Keratinocyte (primary cell): ENCODE results near the gene SLC4A2. TPM values are rescaled to one million over a fixed set of nuclear protein-coding genes. Genes with fewer than 3 reads are reported as not detected.

Experiments used
- DNase-seq: peaks from one replicate; pipeline ENCODE4 v3.0.0-alpha.2; 2011; ENCODE audit warnings: low read depth, missing footprints, low spot score
- FAIRE-seq: peaks from 2 replicates; lab custom pipeline; 2011; peaks lifted over from hg19 to GRCh38; lab: Jason Lieb, UNC
- H2AFZ ChIP-seq: 2 replicates; pipeline ENCODE4 v1.6.0; 2012; ENCODE audit warnings: low read length, control low read depth, inconsistent platforms; ENCODE audit not compliant: control insufficient read depth
- H3K27ac ChIP-seq: 2 replicates; pipeline ENCODE4 v1.5.1; 2011; ENCODE audit warnings: low read length; ENCODE audit not compliant: control insufficient read depth, insufficient read depth
- H3K27me3 ChIP-seq: 3 replicates; pipeline ENCODE4 v1.6.0; 2011; ENCODE audit warnings: low read length; ENCODE audit not compliant: control insufficient read depth, insufficient read depth; ENCODE audit errors: extremely low read depth
- H3K36me3 ChIP-seq, 2 experiments: 2 replicates in 1 of 2; 3 replicates in 1 of 2; pipeline ENCODE4 v1.5.1; 2011; ENCODE audit warnings: low read length in 2 of 2, mild to moderate bottlenecking in 1 of 2; ENCODE audit not compliant: control insufficient read depth in 2 of 2, insufficient read depth in 2 of 2; ENCODE audit errors: extremely low read depth in 1 of 2
- H3K4me1 ChIP-seq: 3 replicates; pipeline ENCODE4 v1.5.1; 2011; ENCODE audit warnings: low read length; ENCODE audit not compliant: control insufficient read depth, insufficient read depth; ENCODE audit errors: extremely low read depth
- H3K4me2 ChIP-seq: 3 replicates; pipeline ENCODE4 v1.6.0; 2011; ENCODE audit warnings: low read depth, low read length; ENCODE audit not compliant: control insufficient read depth, insufficient read depth; ENCODE audit errors: extremely low read depth
- H3K4me3 ChIP-seq, 3 experiments: fragments of 200-600 bp in 1 of 3; sonication (generic) in 1 of 3; 2 replicates in 2 of 3; 3 replicates in 1 of 3; pipeline ENCODE4 v1.5.1; 2011 to 2016; ENCODE audit warnings: low read length in 3 of 3, mild to moderate bottlenecking in 3 of 3, control low read depth in 2 of 3, inconsistent platforms in 1 of 3, low read depth in 1 of 3, mixed read lengths in 1 of 3, mixed run types in 1 of 3, moderate library complexity in 1 of 3; ENCODE audit not compliant: control insufficient read depth in 2 of 3, insufficient read depth in 2 of 3; ENCODE audit errors: extremely low read depth in 1 of 3
- H3K79me2 ChIP-seq: 2 replicates; pipeline ENCODE4 v1.6.0; 2012; ENCODE audit warnings: low read length; ENCODE audit not compliant: control insufficient read depth, insufficient read depth
- H3K9ac ChIP-seq: 3 replicates; pipeline ENCODE4 v1.6.0; 2011; ENCODE audit warnings: low read length; ENCODE audit not compliant: control insufficient read depth, insufficient read depth; ENCODE audit errors: extremely low read depth
- H3K9me1 ChIP-seq: 3 replicates; pipeline ENCODE4 v1.6.0; 2011; ENCODE audit warnings: low read length; ENCODE audit not compliant: control insufficient read depth, insufficient read depth; ENCODE audit errors: extremely low read depth
- H3K9me3 ChIP-seq: 2 replicates; pipeline ENCODE4 v1.5.1; 2012; ENCODE audit warnings: low read depth, low read length; ENCODE audit not compliant: control insufficient read depth
- H4K20me1 ChIP-seq: 3 replicates; pipeline ENCODE4 v1.6.0; 2011; ENCODE audit warnings: low read length; ENCODE audit not compliant: control insufficient read depth, insufficient read depth; ENCODE audit errors: extremely low read depth
- EZH2 ChIP-seq: IDR thresholded peaks from one replicate; pipeline ENCODE4 v1.6.1; 2012; ENCODE audit warnings: inconsistent platforms, mild to moderate bottlenecking, low read length, moderate library complexity
- dilution Hi-C: fragments of 300-500 bp; cut with MboI; formaldehyde crosslinking; loops from one replicate; pipeline ENCODE4 v1.7.0; 2020; ENCODE audit warnings: low sequenced_read_pairs; ENCODE audit not compliant: extremely low pct_ligation_motif_present
- polyA plus RNA-seq, 5 experiments: library from polyadenylated mRNA; depleted of rRNA in 3 of 5; stranded (reverse) in 3 of 5; stranded (forward) in 1 of 5; unstranded in 1 of 5; fragments of >200 nt; gene quantifications; 1 replicate in 1 of 5; 2 replicates in 3 of 5; 3 replicates in 1 of 5; pipeline versions ENCODE4 v1.2.1 to v1.2.3, GENCODE V29; 2011 to 2012; ENCODE audit warnings: missing spikeins in 2 of 5, low read depth in 1 of 5, low replicate concordance in 1 of 5
- TF ChIP-seq, protein P1 (sequence below), 3 experiments: IDR thresholded peaks in 1 of 3; conservative IDR thresholded peaks in 1 of 3; optimal IDR thresholded peaks in 1 of 3; 2 replicates in 2 of 3; 3 replicates in 1 of 3; pipeline versions ENCODE3 to v1.5.1; 2011; ENCODE audit warnings: low read length in 3 of 3, mild to moderate bottlenecking in 3 of 3, moderate library complexity in 2 of 3, control low read depth in 1 of 3, inconsistent platforms in 1 of 3; ENCODE audit not compliant: insufficient read depth in 2 of 3; ENCODE audit errors: extremely low read depth in 1 of 3

SLC4A2 gene
- polyA plus RNA-seq, 1 donor (not counting 4 experiments of a cell fraction or from before 2014, with no cell fraction given) = 33.8 TPM

DNA sequence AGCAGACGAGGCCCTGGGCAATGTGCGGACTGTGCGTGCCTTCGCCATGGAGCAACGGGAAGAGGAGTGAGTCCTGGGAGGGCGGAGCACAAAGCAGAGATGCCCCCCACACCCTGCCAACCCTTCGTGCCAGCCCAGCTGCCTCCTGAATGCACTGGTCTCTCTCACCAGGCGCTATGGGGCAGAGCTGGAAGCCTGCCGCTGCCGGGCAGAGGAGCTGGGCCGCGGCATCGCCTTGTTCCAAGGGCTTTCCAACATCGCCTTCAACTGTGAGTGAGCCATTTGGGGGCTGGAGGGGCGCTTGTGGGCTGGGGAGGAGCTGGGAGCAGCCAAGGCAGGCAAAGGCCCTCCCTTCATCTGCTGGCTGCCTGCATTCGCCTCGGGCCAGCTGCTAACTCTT lies 23.5 kb upstream of the SLC4A2 start:
- no peak overlapping the region for H3K9ac ChIP-seq
- peaks cover 26 to 38% of the 10 kb centered on the region in 2 experiments for H3K36me3 ChIP-seq
- dilution Hi-C loops = no loop called here
- H3K9me1 ChIP-seq = peaks cover 2% of the 10 kb centered on the region
- no peak for FAIRE-seq
- H3K79me2 ChIP-seq = peaks cover 3% of the 10 kb centered on the region
- DNase-seq = no peak
- H2AFZ ChIP-seq = no peak overlapping the region
- TF ChIP-seq EZH2 = no peak
- TF ChIP-seq, protein P1, sequence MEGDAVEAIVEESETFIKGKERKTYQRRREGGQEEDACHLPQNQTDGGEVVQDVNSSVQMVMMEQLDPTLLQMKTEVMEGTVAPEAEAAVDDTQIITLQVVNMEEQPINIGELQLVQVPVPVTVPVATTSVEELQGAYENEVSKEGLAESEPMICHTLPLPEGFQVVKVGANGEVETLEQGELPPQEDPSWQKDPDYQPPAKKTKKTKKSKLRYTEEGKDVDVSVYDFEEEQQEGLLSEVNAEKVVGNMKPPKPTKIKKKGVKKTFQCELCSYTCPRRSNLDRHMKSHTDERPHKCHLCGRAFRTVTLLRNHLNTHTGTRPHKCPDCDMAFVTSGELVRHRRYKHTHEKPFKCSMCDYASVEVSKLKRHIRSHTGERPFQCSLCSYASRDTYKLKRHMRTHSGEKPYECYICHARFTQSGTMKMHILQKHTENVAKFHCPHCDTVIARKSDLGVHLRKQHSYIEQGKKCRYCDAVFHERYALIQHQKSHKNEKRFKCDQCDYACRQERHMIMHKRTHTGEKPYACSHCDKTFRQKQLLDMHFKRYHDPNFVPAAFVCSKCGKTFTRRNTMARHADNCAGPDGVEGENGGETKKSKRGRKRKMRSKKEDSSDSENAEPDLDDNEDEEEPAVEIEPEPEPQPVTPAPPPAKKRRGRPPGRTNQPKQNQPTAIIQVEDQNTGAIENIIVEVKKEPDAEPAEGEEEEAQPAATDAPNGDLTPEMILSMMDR (optimal IDR thresholded peaks at IDR 0.05 in 1 of 3, IDR thresholded peaks at IDR 0.05 in 1 of 3, conservative IDR thresholded peaks at IDR 0.05 in 1 of 3; ENCODE audit: extremely low read depth in 1 of 3, insufficient read depth in 2 of 3, low read length in 3 of 3) = no peak
- no peaks in the 10 kb centered on the region for H4K20me1 ChIP-seq
- no peak overlapping the region for H3K27ac ChIP-seq
- no peak overlapping the region for H3K4me3 ChIP-seq
- no peaks in the 10 kb centered on the region for H3K27me3 ChIP-seq
- H3K4me2 ChIP-seq = no peak overlapping the region
- no peaks in the 10 kb centered on the region for H3K9me3 ChIP-seq
- H3K4me1 ChIP-seq = peaks cover 8% of the 10 kb centered on the region

DNA sequence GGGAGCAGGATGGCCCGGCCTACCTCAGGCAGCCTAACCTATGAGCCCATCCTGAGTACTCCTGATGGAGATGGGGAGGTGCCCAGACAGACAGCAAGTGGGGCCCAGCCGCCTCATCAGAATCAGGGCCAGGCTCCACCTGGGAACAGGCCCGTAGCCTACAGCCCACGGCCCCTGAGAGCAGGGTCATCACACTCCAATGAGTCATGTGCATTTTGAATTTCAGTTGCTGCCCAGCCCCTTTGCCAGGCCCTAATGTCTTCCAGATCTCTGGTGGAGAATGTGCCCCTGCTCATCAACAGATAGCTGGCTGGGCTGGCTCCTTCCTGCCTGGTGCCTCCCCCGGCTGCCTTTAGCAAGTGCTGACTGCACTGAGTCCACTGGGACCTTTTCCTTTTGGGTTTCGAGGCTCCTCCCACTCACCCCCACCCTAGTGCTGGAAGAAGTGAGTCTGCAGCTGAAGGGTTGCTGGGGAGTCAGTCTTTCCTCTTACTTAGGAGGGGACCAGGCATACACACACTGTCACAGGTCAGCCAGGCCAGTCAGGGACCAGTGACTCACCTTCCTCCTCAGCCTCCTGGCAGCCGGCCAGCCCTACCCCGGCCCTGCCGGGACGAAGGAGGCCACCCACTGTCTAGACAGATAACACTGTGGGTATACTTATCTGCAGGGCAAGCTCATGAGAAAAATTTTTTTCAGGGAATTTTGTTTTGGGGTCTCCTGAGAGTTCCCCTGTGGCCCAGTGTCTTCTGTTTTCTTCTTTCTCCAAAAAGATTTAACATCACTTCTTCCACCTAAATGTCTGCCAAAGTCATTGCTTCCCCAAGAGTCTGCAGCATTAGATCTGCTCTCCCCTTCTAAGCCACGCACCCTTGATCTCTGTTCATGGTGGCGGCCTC lies 20.2 kb upstream of the SLC4A2 start:
- no peak overlapping the region for H3K9ac ChIP-seq
- peaks cover 28 to 36% of the 10 kb centered on the region in 2 experiments for H3K36me3 ChIP-seq
- TF ChIP-seq, protein P1 (optimal IDR thresholded peaks at IDR 0.05 in 1 of 3, IDR thresholded peaks at IDR 0.05 in 1 of 3, conservative IDR thresholded peaks at IDR 0.05 in 1 of 3; ENCODE audit: extremely low read depth in 1 of 3, insufficient read depth in 2 of 3, low read length in 3 of 3) = no peak
- no peak for TF ChIP-seq EZH2
- H3K4me2 ChIP-seq = no peak overlapping the region
- no peak overlapping the region for H3K27ac ChIP-seq
- dilution Hi-C loops = no loop called here
- no peak overlapping the region for H2AFZ ChIP-seq
- H3K9me1 ChIP-seq = no peaks in the 10 kb centered on the region
- H3K79me2 ChIP-seq = no peaks in the 10 kb centered on the region
- H4K20me1 ChIP-seq = no peaks in the 10 kb centered on the region
- H3K4me1 ChIP-seq = peaks cover 8% of the 10 kb centered on the region
- H3K27me3 ChIP-seq = no peaks in the 10 kb centered on the region
- no peak for DNase-seq
- FAIRE-seq = no peak
- no peaks in the 10 kb centered on the region for H3K9me3 ChIP-seq
- no peak overlapping the region for H3K4me3 ChIP-seq
